ENCODE results near the gene E2F4.

Gene E2F4, protein sequence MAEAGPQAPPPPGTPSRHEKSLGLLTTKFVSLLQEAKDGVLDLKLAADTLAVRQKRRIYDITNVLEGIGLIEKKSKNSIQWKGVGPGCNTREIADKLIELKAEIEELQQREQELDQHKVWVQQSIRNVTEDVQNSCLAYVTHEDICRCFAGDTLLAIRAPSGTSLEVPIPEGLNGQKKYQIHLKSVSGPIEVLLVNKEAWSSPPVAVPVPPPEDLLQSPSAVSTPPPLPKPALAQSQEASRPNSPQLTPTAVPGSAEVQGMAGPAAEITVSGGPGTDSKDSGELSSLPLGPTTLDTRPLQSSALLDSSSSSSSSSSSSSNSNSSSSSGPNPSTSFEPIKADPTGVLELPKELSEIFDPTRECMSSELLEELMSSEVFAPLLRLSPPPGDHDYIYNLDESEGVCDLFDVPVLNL

GRCh38 chr16:67191995-67192681 is at the start of gene E2F4:
Gene E2F4, plus strand, starts transcription at chr16:67192155. Its CDS starts 73 bp downstream, at chr16:67192228.
- Histone ChIP-seq H3K9ac (ENCODE audit: low read length) (peak within 1 kb of the TSS; percentile 99), H3K9me3 (ENCODE audit: control insufficient read depth, low read length) (no peaks in the 10 kb centered on the region), H3K27me3 (replicated peaks; ENCODE audit: control insufficient read depth, insufficient read depth, low read length) (no peaks in the 10 kb centered on the region), H3K36me3 (ENCODE audit: control insufficient read depth, insufficient read depth, low read length, severe bottlenecking) (peaks cover 36% of the 10 kb centered on the region), H3K4me3 (ENCODE audit: low read length) (peak within 1 kb of the TSS; percentile 98), H3K4me1 (ENCODE audit: control insufficient read depth, insufficient read depth, low read length) (peaks cover 17% of the 10 kb centered on the region)
- peak; percentile 98 for DNase-seq (ENCODE audit: low read depth)

DNA sequence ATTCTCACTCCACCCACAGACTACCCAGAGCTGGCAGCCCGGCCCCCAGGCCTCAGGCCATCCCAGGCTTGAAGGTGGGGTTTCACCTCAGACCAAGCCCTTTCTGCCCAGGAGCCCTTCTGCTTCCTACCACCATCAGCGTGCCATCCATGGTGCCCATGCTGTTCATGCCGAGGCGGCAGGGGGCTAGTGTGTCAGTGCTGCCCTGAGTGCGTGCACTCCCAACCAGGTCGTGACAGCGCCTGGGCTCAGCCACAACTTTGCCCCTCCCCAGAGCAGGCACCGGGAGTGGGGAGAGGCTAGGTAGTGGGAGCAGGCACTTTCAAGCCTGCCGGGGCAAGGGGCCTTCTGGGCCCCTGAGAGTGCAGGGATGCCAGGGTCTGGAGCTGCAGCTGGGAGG is 49.6 kb upstream of the E2F4 start:
- H3K9ac ChIP-seq (ENCODE audit: low read length), result no peak overlapping the region
- no peak for DNase-seq (ENCODE audit: low read depth)
- H3K27me3 ChIP-seq (replicated peaks; ENCODE audit: control insufficient read depth, insufficient read depth, low read length), result no peaks in the 10 kb centered on the region
- H3K9me3 ChIP-seq (ENCODE audit: control insufficient read depth, low read length), result no peaks in the 10 kb centered on the region
- peaks cover 91% of the 10 kb centered on the region for H3K36me3 ChIP-seq (ENCODE audit: control insufficient read depth, insufficient read depth, low read length, severe bottlenecking)
- peaks cover 8% of the 10 kb centered on the region for H3K4me1 ChIP-seq (ENCODE audit: control insufficient read depth, insufficient read depth, low read length)
- H3K4me3 ChIP-seq (ENCODE audit: low read length), result no peak overlapping the region

DNA sequence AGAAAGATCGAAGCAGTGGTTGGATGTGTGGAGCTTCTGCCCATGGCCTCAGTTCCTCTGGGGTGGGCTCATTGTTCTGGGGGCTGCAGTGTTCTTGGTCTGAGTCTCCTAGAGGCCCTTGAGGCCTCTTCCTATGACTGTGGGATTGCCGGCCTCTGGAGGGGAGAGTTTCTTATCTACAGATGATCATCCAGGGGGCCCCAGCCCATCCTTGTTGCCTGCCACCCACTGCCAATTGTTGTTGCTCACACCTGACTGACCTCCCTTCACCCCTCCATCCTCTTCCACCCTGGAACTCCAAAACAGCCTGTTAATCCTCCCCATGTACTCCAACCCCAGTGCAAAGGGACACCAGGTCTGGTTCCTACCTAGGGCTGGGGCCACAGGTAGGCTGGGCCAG is 47.0 kb upstream of the E2F4 start:
- Histone ChIP-seq H3K27me3 (replicated peaks; ENCODE audit: control insufficient read depth, insufficient read depth, low read length) (no peaks in the 10 kb centered on the region), H3K4me1 (ENCODE audit: control insufficient read depth, insufficient read depth, low read length) (peaks cover 8% of the 10 kb centered on the region), H3K9ac (ENCODE audit: low read length) (no peak overlapping the region), H3K36me3 (ENCODE audit: control insufficient read depth, insufficient read depth, low read length, severe bottlenecking) (peaks cover 83% of the 10 kb centered on the region), H3K4me3 (ENCODE audit: low read length) (no peak overlapping the region), H3K9me3 (ENCODE audit: control insufficient read depth, low read length) (no peaks in the 10 kb centered on the region)
- no peak for DNase-seq (ENCODE audit: low read depth)

DNA sequence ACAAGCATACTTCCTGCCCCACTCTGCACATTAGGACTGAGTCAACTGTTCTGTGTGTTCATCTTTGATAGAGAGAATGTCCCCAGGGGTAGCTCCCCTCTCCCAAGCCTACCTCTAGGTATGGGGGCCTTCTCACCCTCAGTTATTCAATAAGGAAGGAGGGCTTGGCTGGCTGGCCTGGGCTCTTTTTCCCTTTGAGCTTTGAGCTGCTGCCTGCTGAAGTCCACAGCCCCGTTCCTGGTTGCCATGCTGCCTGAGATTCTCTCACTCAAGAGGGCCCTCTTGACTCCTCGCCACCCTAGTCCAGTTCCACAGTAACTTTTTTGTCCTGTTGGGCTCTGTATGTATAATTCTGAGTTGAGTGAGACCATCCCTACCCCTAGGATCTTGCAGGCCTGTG is 46.2 kb upstream of the E2F4 start:
- no peaks in the 10 kb centered on the region for H3K27me3 ChIP-seq (replicated peaks; ENCODE audit: control insufficient read depth, insufficient read depth, low read length)
- H3K4me1 ChIP-seq (ENCODE audit: control insufficient read depth, insufficient read depth, low read length), result peaks cover 8% of the 10 kb centered on the region
- H3K9ac ChIP-seq (ENCODE audit: low read length), result peak overlapping the region; percentile 15
- no peaks in the 10 kb centered on the region for H3K9me3 ChIP-seq (ENCODE audit: control insufficient read depth, low read length)
- no peak overlapping the region for H3K4me3 ChIP-seq (ENCODE audit: low read length)
- H3K36me3 ChIP-seq (ENCODE audit: control insufficient read depth, insufficient read depth, low read length, severe bottlenecking), result peaks cover 75% of the 10 kb centered on the region
- DNase-seq (ENCODE audit: low read depth), result no peak

DNA sequence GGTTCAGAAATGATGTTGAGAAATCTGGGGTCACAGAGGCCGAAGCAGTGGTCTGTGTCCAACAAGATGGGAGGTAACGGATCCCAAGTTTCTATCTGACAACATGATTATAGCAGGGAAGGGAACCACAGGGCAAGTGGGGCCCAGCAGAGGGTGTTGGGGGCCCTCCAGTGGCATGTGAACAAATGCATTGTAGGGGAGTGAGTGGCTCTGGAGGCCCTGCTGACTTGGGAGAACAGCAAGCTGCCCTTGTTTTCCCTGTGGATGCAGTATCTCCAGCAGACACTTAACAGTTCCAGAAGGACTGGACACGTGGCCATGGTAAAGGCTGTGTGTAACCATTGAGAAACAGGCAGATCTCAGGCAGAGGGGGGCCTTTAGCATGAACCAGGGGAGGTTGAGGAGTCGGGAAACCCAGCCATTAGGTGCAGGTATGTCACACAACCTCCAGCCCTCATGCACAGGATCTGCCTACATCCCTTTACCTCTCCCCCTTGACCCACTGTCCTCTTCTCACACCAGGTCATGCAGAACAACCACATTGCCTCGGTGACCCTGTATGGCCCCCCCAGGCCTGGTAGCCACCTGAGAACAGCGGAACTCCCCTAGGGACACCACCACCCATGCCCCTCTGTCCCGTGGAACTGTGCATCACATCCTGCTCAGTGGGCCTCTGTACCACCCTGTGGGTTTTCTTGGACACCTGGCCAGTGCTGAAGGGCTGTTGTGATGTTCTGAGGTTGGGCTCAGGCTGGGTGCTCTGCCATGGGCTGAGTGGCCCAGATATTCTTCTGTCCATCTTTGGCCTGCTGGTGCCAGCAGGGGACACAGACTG is 45.2 kb upstream of the E2F4 start:
- H3K27me3 ChIP-seq (replicated peaks; ENCODE audit: control insufficient read depth, insufficient read depth, low read length), result no peaks in the 10 kb centered on the region
- H3K9me3 ChIP-seq (ENCODE audit: control insufficient read depth, low read length), result no peaks in the 10 kb centered on the region
- no peak overlapping the region for H3K4me3 ChIP-seq (ENCODE audit: low read length)
- no peak overlapping the region for H3K9ac ChIP-seq (ENCODE audit: low read length)
- H3K4me1 ChIP-seq (ENCODE audit: control insufficient read depth, insufficient read depth, low read length), result peaks cover 12% of the 10 kb centered on the region
- peak; percentile 18 for DNase-seq (ENCODE audit: low read depth)
- H3K36me3 ChIP-seq (ENCODE audit: control insufficient read depth, insufficient read depth, low read length, severe bottlenecking), result peaks cover 65% of the 10 kb centered on the region

DNA sequence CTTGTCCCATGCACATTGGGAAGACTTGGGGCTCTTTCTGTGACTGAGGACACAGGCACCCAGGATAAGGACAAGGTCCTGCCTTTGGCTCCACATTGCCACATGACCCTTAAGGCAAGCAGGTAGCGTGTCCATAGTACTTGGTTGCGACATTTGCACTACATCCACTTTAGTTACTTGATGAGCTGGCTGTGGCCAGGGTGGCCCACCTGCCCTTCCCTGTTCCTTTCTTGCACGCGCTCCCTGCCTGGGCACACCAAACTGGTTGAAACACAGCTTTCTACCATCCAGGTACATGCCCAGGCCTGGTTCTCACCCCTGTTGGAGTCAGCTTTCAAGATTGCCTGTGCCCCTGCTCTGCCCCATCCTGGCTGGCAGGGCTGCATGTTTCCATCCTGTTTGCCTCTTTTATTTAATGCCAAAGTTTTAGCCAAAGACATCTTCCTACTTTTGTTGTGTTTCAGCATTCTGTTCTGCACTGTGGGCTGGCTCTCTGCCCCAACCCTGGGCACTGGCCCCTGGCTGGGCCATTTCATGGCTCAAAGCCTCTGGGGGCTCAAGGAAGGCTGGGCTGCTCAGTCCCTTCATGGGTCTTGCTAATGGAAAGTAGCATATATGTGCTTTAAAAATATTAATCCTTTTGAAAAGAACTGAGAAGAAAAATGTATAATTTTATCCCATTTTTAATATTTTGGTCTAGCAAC is 44.4 kb upstream of the E2F4 start:
- Histone ChIP-seq H3K27me3 (replicated peaks; ENCODE audit: control insufficient read depth, insufficient read depth, low read length) (no peaks in the 10 kb centered on the region), H3K9me3 (ENCODE audit: control insufficient read depth, low read length) (no peaks in the 10 kb centered on the region), H3K4me1 (ENCODE audit: control insufficient read depth, insufficient read depth, low read length) (peaks cover 12% of the 10 kb centered on the region), H3K9ac (ENCODE audit: low read length) (no peak overlapping the region), H3K4me3 (ENCODE audit: low read length) (no peak overlapping the region), H3K36me3 (ENCODE audit: control insufficient read depth, insufficient read depth, low read length, severe bottlenecking) (peaks cover 57% of the 10 kb centered on the region)
- no peak for DNase-seq (ENCODE audit: low read depth)

- Histone ChIP-seq H3K27me3 (replicated peaks; ENCODE audit: control insufficient read depth, insufficient read depth, low read length) (no peaks in the 10 kb centered on the region), H3K9ac (ENCODE audit: low read length) (no peak overlapping the region), H3K36me3 (ENCODE audit: control insufficient read depth, insufficient read depth, low read length, severe bottlenecking) (peaks cover 51% of the 10 kb centered on the region), H3K4me3 (ENCODE audit: low read length) (no peak overlapping the region), H3K4me1 (ENCODE audit: control insufficient read depth, insufficient read depth, low read length) (peaks cover 12% of the 10 kb centered on the region), H3K9me3 (ENCODE audit: control insufficient read depth, low read length) (no peaks in the 10 kb centered on the region)
- DNase-seq (ENCODE audit: low read depth), result no peak
Observed at GRCh38 chr16:67148221-67148620, 43.7 kb upstream of the E2F4 start.

DNA sequence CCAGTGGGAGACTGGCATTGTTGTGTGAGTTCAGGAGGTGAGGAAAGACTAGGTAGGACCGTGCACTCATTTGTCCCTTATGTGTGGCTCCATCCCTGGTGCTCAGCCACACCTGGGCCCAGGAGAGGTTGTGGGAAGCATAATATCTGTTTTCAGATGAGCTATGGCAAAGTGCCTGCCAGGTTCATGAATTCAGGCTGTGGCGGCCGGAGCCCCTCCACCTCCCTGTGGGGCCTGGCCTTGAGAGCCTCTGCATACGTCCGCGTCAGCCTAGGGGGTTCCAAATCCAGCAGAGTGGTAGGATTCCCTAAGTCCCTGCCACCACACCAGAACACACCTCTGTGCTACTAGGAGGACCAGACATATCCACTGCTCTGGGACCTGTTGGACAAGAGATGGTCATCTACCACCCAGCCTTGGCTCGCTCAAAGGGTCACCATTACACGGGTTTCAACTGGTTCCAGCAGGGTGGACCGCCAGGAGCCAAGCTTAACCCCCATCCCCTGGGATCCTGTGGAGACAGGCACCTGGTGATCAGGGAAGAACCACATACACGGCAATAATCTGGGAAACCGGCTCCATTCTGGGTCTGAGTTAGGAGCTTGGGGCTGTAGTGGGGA is 43.2 kb upstream of the E2F4 start:
- peaks cover 47% of the 10 kb centered on the region for H3K36me3 ChIP-seq (ENCODE audit: control insufficient read depth, insufficient read depth, low read length, severe bottlenecking)
- no peak overlapping the region for H3K4me3 ChIP-seq (ENCODE audit: low read length)
- no peak for DNase-seq (ENCODE audit: low read depth)
- no peaks in the 10 kb centered on the region for H3K9me3 ChIP-seq (ENCODE audit: control insufficient read depth, low read length)
- H3K27me3 ChIP-seq (replicated peaks; ENCODE audit: control insufficient read depth, insufficient read depth, low read length), result no peaks in the 10 kb centered on the region
- peaks cover 12% of the 10 kb centered on the region for H3K4me1 ChIP-seq (ENCODE audit: control insufficient read depth, insufficient read depth, low read length)
- no peak overlapping the region for H3K9ac ChIP-seq (ENCODE audit: low read length)

DNA sequence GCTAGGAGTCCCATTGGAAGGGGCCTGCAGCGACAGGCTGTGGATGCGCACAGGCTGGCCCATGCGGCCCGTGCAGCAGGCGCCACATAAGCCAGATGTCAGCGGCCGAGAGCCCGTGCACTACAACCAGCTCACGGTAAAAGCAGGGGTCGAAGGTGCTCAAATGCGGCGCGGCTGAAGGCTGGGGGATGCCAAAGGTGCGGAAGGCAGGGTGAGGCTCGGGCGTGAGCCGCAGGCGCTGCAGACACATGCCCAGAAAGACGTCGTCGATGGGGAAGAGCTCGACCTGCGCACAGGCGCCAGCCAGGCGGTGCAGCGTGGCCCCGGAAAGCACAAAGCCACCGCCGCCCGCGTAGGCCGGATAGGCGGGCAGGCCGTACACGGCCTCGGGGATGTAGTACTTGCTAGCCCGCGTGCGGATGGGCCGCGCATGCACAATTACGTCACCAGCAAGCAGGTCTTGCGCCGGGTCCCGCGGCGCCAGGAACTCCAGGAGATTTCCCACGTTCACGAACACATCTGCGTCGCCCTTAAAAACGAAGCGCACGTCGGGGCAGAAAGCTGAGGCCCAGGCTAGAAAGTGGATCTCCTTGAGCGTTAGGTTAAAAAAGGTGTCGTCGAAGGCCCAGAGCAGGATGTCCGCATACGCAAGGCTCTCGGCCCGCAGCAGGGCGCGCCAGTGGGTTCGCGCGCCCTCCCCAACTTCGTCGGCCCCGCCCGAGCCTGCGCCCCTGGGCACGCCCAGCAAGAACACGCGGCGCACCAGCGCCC is 42.5 kb upstream of the E2F4 start:
- no peak for DNase-seq (ENCODE audit: low read depth)
- Histone ChIP-seq H3K36me3 (ENCODE audit: control insufficient read depth, insufficient read depth, low read length, severe bottlenecking) (peaks cover 40% of the 10 kb centered on the region), H3K4me3 (ENCODE audit: low read length) (peak overlapping the region; percentile 85)

More for the DNA sequence above, 42.5 kb upstream of the E2F4 start:
- H3K27me3 ChIP-seq (replicated peaks; ENCODE audit: control insufficient read depth, insufficient read depth, low read length), result no peaks in the 10 kb centered on the region
- H3K4me1 ChIP-seq (ENCODE audit: control insufficient read depth, insufficient read depth, low read length), result peaks cover 12% of the 10 kb centered on the region
- peak overlapping the region; percentile 91 for H3K9ac ChIP-seq (ENCODE audit: low read length)
- no peaks in the 10 kb centered on the region for H3K9me3 ChIP-seq (ENCODE audit: control insufficient read depth, low read length)
